Right lobe of liver (tissue), 4 donors: ENCODE data around the gene PLCB4.

Experiments used
- POLR2A ChIP-seq: fragments of 450-650 bp; IDR thresholded peaks from one replicate; pipeline ENCODE4 v1.6.1; 2017; ENCODE audit warnings: antibody characterized with exemption, mild to moderate bottlenecking
- TF ChIP-seq, protein P1 (sequence below), 4 donors: fragments of 200-600 bp in 3 of 4; fragments of 450-650 bp in 1 of 4; IDR thresholded peaks; one replicate each; pipeline versions ENCODE4 v1.5.1 to v1.8.0; 2016 to 2022; ENCODE audit warnings: antibody characterized with exemption in 4 of 4, mild to moderate bottlenecking in 2 of 4
- donor health status: DM: no; HTN: no; CAD: no.
- donor health status: DM: no; HTN: no; CAD: no.
- donor health status: DM: no; HTN: yes; CAD: no.

DNA sequence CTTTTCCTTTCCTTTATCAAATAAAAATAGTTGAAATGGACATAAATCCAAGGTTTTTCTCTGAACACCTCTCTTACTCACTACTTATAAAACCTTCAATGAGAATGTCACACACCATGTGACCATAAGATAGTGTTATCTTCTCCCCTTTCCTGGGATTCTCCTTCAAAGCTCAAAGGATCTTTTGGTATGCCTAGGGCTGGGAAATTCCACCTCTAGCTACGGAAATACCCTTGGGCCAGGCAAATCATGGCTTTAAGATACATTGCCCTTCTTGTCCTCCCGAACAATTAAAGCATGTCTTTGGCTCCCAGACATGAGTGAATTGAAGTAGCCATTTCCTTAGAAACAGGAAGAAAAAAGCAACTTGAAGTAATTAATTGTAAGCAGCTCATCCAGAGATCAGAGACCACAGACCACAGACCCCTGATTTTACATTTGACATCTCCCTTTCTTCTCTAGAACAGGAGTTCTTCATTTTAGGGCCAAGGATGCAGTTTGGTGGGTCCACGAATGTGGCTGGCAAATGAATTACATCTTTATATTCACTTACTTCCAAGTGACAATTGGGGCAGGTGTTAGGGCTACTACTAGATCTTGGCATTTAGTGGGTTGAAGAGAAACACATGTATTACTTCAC lies 4.1 kb downstream of the PLCB4 start:
- TF ChIP-seq, protein P1, sequence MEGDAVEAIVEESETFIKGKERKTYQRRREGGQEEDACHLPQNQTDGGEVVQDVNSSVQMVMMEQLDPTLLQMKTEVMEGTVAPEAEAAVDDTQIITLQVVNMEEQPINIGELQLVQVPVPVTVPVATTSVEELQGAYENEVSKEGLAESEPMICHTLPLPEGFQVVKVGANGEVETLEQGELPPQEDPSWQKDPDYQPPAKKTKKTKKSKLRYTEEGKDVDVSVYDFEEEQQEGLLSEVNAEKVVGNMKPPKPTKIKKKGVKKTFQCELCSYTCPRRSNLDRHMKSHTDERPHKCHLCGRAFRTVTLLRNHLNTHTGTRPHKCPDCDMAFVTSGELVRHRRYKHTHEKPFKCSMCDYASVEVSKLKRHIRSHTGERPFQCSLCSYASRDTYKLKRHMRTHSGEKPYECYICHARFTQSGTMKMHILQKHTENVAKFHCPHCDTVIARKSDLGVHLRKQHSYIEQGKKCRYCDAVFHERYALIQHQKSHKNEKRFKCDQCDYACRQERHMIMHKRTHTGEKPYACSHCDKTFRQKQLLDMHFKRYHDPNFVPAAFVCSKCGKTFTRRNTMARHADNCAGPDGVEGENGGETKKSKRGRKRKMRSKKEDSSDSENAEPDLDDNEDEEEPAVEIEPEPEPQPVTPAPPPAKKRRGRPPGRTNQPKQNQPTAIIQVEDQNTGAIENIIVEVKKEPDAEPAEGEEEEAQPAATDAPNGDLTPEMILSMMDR (IDR thresholded peaks at IDR 0.05): no peak
- TF ChIP-seq POLR2A: no peak
